GM23248 (cell line): ENCODE measurements around the gene ZNF264.

Source experiments
- EZH2 ChIP-seq: fragments of 200-600 bp; sonication (generic); IDR thresholded peaks from 2 replicates; pipeline ENCODE4 v1.6.1; 2018; ENCODE audit warnings: antibody characterized with exemption, mild to moderate bottlenecking; ENCODE audit not compliant: insufficient read depth, poor library complexity, severe bottlenecking
- EZH2phosphoT487 ChIP-seq: fragments of 200-600 bp; sonication (generic); IDR thresholded peaks from 2 replicates; pipeline ENCODE4 v1.6.1; 2018; ENCODE audit warnings: antibody characterized with exemption, moderate library complexity, mild to moderate bottlenecking, low read depth; ENCODE audit not compliant: insufficient read depth

GRCh38 chr19:57244513-57244912 lies 53.2 kb downstream of the ZNF264 start:
- TF ChIP-seq EZH2phosphoT487 (no peak), EZH2 (no peak)
